Upper lobe of right lung (tissue), 1 donor: Measurements from ENCODE around the gene AMN. TPM values are rescaled to one million over a fixed set of nuclear protein-coding genes. Genes with fewer than 3 reads are reported as not detected.

Experiments used
- ATAC-seq: fragments of 200-7000 bp; cut with Tn5 transposase; one replicate; pipeline ENCODE4 v1.9.1; 2020; ENCODE audit warnings: mild to moderate bottlenecking, moderate library complexity
- DNase-seq: peaks from one replicate; pipeline ENCODE4 v3.0.0-alpha.2; 2020
- H3K27ac ChIP-seq: fragments of 200-600 bp; one replicate; pipeline ENCODE4 v1.8.0; 2022
- H3K27me3 ChIP-seq: fragments of 200-600 bp; one replicate; pipeline ENCODE4 v1.8.0; 2022; ENCODE audit warnings: mild to moderate bottlenecking
- H3K36me3 ChIP-seq: fragments of 200-600 bp; one replicate; pipeline ENCODE4 v1.8.0; 2022
- H3K4me1 ChIP-seq: fragments of 200-600 bp; one replicate; pipeline ENCODE4 v1.8.0; 2022
- H3K4me3 ChIP-seq: fragments of 200-600 bp; one replicate; pipeline ENCODE4 v1.8.0; 2022; ENCODE audit warnings: mild to moderate bottlenecking
- H3K9me3 ChIP-seq: fragments of 200-600 bp; one replicate; pipeline ENCODE4 v1.8.0; 2022
- CTCF ChIP-seq: fragments of 200-600 bp; IDR thresholded peaks from one replicate; pipeline ENCODE4 v1.8.0; 2022; ENCODE audit warnings: antibody characterized with exemption
- intact Hi-C: fragments of 100-400 bp; cut with DNase I; formaldehyde crosslinking; loops from one replicate; pipeline ENCODE4 v1.11.0; 2022
- total RNA-seq: library from RNA; stranded (reverse); fragmentation: NEBNext Ultra II Directional; extraction: Animal tissue kit (Norgen Biotek cat#: 25700); gene quantifications from one replicate; pipeline ENCODE4 v1.2.1, GENCODE V29; 2021
- donor health status: DM: no; HTN: yes; CAD: no; lungs with severe emphysema.

Gene AMN
- total RNA-seq, 1 donor from 2014 or later = 19.8 TPM

- ATAC-seq = no peak
- intact Hi-C loops = no loop called here
- H3K4me3 ChIP-seq = no peak overlapping the region
- no peaks in the 10 kb centered on the region for H3K27me3 ChIP-seq
- no peaks in the 10 kb centered on the region for H3K9me3 ChIP-seq
- peaks cover 4% of the 10 kb centered on the region for H3K4me1 ChIP-seq
- no peak for TF ChIP-seq CTCF
- H3K27ac ChIP-seq = no peak overlapping the region
- DNase-seq = no peak
- H3K36me3 ChIP-seq = peaks cover 87% of the 10 kb centered on the region
Observed at GRCh38 chr14:102941419-102942011, 19.1 kb downstream of the AMN start.

- intact Hi-C loops = no loop called here
- no peak for TF ChIP-seq CTCF
- no peaks in the 10 kb centered on the region for H3K27me3 ChIP-seq
- peaks cover 93% of the 10 kb centered on the region for H3K36me3 ChIP-seq
- peaks cover 4% of the 10 kb centered on the region for H3K4me1 ChIP-seq
- H3K4me3 ChIP-seq = no peak overlapping the region
- H3K9me3 ChIP-seq = no peaks in the 10 kb centered on the region
- DNase-seq = no peak
- no peak for ATAC-seq
- H3K27ac ChIP-seq = no peak overlapping the region
Observed at GRCh38 chr14:102942069-102942468, 19.6 kb downstream of the AMN start.

- ATAC-seq = no peak
- no peak for DNase-seq
- Histone ChIP-seq H3K9me3 (no peaks in the 10 kb centered on the region), H3K4me1 (peaks cover 4% of the 10 kb centered on the region), H3K27me3 (no peaks in the 10 kb centered on the region), H3K4me3 (no peak overlapping the region), H3K36me3 (peaks cover 91% of the 10 kb centered on the region), H3K27ac (no peak overlapping the region)
- TF ChIP-seq CTCF = no peak
- intact Hi-C loops = no loop called here
Observed at GRCh38 chr14:102943454-102943853, 21.0 kb downstream of the AMN start.

- no peak for DNase-seq
- peaks cover 90% of the 10 kb centered on the region for H3K36me3 ChIP-seq
- ATAC-seq = no peak
- no peak for TF ChIP-seq CTCF
- H3K27me3 ChIP-seq = no peaks in the 10 kb centered on the region
- no peak overlapping the region for H3K4me3 ChIP-seq
- intact Hi-C loops = no loop called here
- H3K4me1 ChIP-seq = peaks cover 4% of the 10 kb centered on the region
- H3K27ac ChIP-seq = no peak overlapping the region
- H3K9me3 ChIP-seq = no peaks in the 10 kb centered on the region
Observed at GRCh38 chr14:102943979-102944378, 21.5 kb downstream of the AMN start.

- Histone ChIP-seq H3K9me3 (no peaks in the 10 kb centered on the region), H3K27ac (no peak overlapping the region), H3K4me3 (no peak overlapping the region), H3K4me1 (peaks cover 4% of the 10 kb centered on the region), H3K36me3 (peaks cover 90% of the 10 kb centered on the region), H3K27me3 (no peaks in the 10 kb centered on the region)
- no peak for TF ChIP-seq CTCF
- no peak for DNase-seq
- ATAC-seq = no peak
- intact Hi-C loops = no loop called here
Observed at GRCh38 chr14:102944448-102945330, 22.2 kb downstream of the AMN start.
